ENCODE measurements around the gene BNC1. TPM values are rescaled to one million over a fixed set of nuclear protein-coding genes. Genes with fewer than 3 reads are reported as not detected.

BNC1 gene
- total RNA-seq, 1 donor from 2014 or later: not detected

DNA sequence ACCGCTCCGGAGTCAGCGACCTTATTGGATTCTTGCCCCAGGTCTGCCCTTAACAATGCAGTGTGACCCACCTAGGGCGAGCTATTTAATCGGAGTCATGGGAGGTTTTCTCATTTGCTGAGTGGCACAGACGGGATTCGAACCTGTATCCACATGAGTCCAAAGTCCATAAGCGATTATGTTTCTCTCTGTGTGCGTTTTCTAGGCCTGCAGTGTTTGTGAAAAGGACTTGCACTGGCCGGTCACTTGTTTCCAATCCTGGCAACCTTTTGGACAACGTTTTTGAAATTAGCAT is 76.2 kb downstream of the BNC1 start:
- H3K9me3 Mint-ChIP-seq: no peaks in the 10 kb centered on the region
- H3K4me3 Mint-ChIP-seq: no peak overlapping the region
- no peak overlapping the region for H3K27ac Mint-ChIP-seq
- no peak for DNase-seq (ENCODE audit: low spot score)
- H3K4me1 Mint-ChIP-seq (ENCODE audit: low read depth): peaks cover 22% of the 10 kb centered on the region
- peaks cover 9% of the 10 kb centered on the region for H3K27me3 Mint-ChIP-seq (ENCODE audit: insufficient read depth)
- intact Hi-C loops (cut with micrococcal nuclease): loop anchor here (1.0 to 10.0 kb wide), 6 partner anchors 100 to 1776 kb away; partner anchors contain the start of genes BTBD1, C15orf40 and PDE8A
- peaks cover 6% of the 10 kb centered on the region for H3K36me3 Mint-ChIP-seq (ENCODE audit: low read depth)

GRCh38 chr15:83207660-83208366 is 76.7 kb downstream of the BNC1 start, which contains the start of gene HDGFL3:
Gene HDGFL3 (minus strand): TSS chr15:83207823. CDS start chr15:83207414, 409 bp downstream.
- intact Hi-C loops (cut with micrococcal nuclease): loop anchor here (1.0 to 10.0 kb wide), 7 partner anchors 9 to 1777 kb away; partner anchors contain the start of genes BTBD1, C15orf40 and PDE8A
- H3K36me3 Mint-ChIP-seq (ENCODE audit: low read depth): peaks cover 6% of the 10 kb centered on the region
- H3K27me3 Mint-ChIP-seq (ENCODE audit: insufficient read depth): peaks cover 11% of the 10 kb centered on the region
- H3K9me3 Mint-ChIP-seq: no peaks in the 10 kb centered on the region
- H3K4me3 Mint-ChIP-seq: peak within 1 kb of the TSS; percentile 96
- DNase-seq (ENCODE audit: low spot score): peak; percentile 38
- peaks cover 27% of the 10 kb centered on the region for H3K4me1 Mint-ChIP-seq (ENCODE audit: low read depth)
- no peak within 1 kb of the TSS for H3K27ac Mint-ChIP-seq

- peaks cover 6% of the 10 kb centered on the region for H3K36me3 Mint-ChIP-seq (ENCODE audit: low read depth)
- no peak overlapping the region for H3K27ac Mint-ChIP-seq
Observed at GRCh38 chr15:83207009-83207659, 77.3 kb downstream of the BNC1 start.

GRCh38 chr15:83206526-83207008 is 77.9 kb downstream of the BNC1 start:
- Mint-ChIP-seq H3K9me3 (no peaks in the 10 kb centered on the region), H3K27ac (peak overlapping the region; percentile 94), H3K4me3 (peak overlapping the region; percentile 96), H3K36me3 (ENCODE audit: low read depth) (peaks cover 8% of the 10 kb centered on the region), H3K4me1 (ENCODE audit: low read depth) (peaks cover 40% of the 10 kb centered on the region), H3K27me3 (ENCODE audit: insufficient read depth) (peaks cover 10% of the 10 kb centered on the region)
- no peak for DNase-seq (ENCODE audit: low spot score)
- intact Hi-C loops (cut with micrococcal nuclease): loop anchor here (1.0 to 10.0 kb wide), 5 partner anchors 7 to 1778 kb away; partner anchors contain the start of gene PDE8A

More at GRCh38 chr15:83207009-83207659, 77.3 kb downstream of the BNC1 start:
- H3K27me3 Mint-ChIP-seq (ENCODE audit: insufficient read depth): peaks cover 11% of the 10 kb centered on the region
- H3K4me1 Mint-ChIP-seq (ENCODE audit: low read depth): peaks cover 34% of the 10 kb centered on the region
- DNase-seq (ENCODE audit: low spot score): peak; percentile 10
- H3K9me3 Mint-ChIP-seq: no peaks in the 10 kb centered on the region
- intact Hi-C loops (cut with micrococcal nuclease): loop anchor here (1.0 to 10.0 kb wide), 4 partner anchors 8 to 1778 kb away; partner anchors contain the start of gene PDE8A
- peak overlapping the region; percentile 96 for H3K4me3 Mint-ChIP-seq

Other genes with a start within 250 kb of the BNC1 start
- 61.7 and 61.8 TPM in 2 replicates for gene BTBD1, start 217.4 kb downstream of the BNC1 start, total RNA-seq
- gene TM6SF1, start 177.0 kb downstream of the BNC1 start, total RNA-seq: 4.5 and 5.2 TPM in 2 replicates
- 54.7 and 57.5 TPM in 2 replicates for gene HDGFL3, start 76.8 kb downstream of the BNC1 start, total RNA-seq
- gene SH3GL3, start 162.7 kb upstream of the BNC1 start, total RNA-seq: not detected in 2 replicates